HG03103 (cell line): ENCODE results near the gene INHBE.
"Not testable (repeated sequence)": the region's sequence is repeated elsewhere in the genome, so short reads cannot be mapped to it uniquely, and the experiment has no call there.

Experiments
- ATAC-seq: cut with Tn5 transposase; IDR thresholded peaks from one replicate; pipeline ENCODE4 v1.9.1; 2021; ENCODE audit warnings: low read depth; ENCODE audit not compliant: unreplicated experiment

Gene INHBE

GRCh38 chr12:57439762-57440266, 15.3 kb upstream of the INHBE start:
- ATAC-seq = no peak

GRCh38 chr12:57441393-57441792, 13.7 kb upstream of the INHBE start:
- ATAC-seq = not testable (repeated sequence)

- no peak for ATAC-seq
Measured at GRCh38 chr12:57441846-57442427, 13.2 kb upstream of the INHBE start.

GRCh38 chr12:57444337-57444736, 10.8 kb upstream of the INHBE start:
- ATAC-seq = not testable (repeated sequence)

- no peak for ATAC-seq
Measured at GRCh38 chr12:57444744-57445143, 10.4 kb upstream of the INHBE start.

DNA sequence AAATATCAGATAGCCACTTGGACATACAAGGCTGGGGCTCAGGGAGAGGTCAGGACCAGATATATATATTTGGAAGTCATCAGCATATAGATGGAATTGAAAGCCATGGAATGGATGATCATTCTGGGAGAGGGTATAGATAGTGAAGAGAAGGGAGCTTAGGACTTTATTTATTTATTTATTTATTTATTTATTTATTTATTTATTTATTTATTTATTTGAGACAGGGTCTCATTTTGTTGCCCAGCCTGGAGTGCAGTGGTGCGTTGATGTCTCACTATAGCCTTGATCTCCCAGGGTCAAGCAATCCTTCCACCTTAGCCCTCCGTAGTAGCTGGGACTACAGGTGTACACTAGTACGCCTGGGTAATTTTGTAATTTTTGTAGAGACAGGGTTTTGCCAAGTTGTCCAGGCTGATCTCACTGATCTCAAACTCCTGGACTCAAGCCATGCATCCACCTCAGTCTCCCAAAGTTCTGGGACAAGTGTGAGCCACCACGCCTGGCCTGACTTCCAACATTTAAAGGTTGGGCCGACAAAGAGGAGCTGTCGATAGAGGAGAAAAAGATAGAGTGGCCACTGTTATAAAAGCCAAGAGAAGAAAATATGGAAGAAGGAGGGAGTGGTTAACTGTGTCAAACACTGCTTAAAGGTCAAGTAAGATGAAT, 8.7 kb upstream of the INHBE start:
- no peak for ATAC-seq

DNA sequence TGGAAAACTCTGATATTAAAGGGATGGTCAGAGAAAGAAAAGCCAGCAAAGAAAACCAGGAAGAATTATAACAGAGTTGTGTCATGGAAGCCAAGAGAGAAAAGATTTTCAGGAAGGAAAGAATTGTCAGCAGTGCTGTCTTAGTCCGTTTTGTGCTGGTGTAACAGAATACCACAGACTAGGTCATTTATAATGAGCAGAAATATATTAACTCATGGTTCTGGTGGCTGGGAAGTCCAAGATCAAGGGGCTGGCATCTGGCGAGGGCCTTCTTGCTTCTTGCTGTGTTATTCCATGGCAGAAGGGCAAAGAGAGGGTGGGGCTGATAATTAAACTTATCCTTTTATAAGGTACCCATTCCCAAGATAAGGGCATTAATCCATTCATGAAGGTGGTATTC, 6.4 kb upstream of the INHBE start:
- no peak for ATAC-seq

DNA sequence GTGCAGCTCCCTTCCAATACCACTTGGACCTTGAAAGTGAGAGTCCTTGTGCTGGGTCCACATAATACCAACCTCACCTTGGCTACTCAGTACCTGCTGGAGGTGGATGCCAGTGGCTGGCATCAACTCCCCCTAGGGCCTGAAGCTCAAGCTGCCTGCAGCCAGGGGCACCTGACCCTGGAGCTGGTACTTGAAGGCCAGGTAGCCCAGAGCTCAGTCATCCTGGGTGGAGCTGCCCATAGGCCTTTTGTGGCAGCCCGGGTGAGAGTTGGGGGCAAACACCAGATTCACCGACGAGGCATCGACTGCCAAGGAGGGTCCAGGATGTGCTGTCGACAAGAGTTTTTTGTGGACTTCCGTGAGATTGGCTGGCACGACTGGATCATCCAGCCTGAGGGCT, 5.7 kb upstream of the INHBE start:
- no peak for ATAC-seq

GRCh38 chr12:57450057-57450456, 5.0 kb upstream of the INHBE start:
- ATAC-seq = no peak

- ATAC-seq = no peak
Measured at GRCh38 chr12:57451233-57451778, 3.8 kb upstream of the INHBE start.

DNA sequence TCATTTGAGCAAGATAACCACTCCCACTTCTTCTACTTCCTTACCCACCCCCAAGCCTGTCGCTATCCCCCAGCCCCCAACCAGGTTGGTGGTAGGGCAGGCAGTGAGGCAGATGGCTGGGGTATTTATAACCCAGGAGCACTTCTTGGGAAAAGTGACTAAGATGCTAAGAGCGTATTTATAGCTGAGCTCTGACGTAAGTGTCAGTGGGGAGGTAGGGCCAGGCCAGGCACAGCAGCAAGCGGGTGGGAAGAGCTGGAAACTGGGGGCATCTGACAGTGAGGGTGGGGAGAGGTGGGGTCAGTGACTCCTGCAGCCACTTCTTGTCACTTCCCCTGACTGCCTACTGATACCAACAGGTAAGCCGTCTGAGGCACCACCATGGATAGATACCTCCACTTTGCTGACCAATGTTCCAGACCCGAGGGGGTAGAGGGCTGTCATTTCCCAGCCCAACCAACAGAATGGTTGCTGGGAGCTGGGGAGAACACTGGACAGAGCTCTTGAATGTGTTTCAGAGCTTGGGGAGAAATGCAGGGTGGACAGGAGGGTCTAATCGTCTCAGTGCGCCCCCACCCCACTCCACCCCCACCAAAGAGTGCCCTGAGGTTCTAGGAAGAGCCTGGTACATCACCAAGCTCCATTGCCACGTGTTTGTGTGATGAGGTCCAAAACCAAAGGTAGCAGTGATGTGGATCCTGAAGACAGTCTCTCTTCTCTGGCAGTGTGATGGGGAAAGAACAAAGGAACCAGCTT, 2.7 kb upstream of the INHBE start:
- ATAC-seq = no peak

DNA sequence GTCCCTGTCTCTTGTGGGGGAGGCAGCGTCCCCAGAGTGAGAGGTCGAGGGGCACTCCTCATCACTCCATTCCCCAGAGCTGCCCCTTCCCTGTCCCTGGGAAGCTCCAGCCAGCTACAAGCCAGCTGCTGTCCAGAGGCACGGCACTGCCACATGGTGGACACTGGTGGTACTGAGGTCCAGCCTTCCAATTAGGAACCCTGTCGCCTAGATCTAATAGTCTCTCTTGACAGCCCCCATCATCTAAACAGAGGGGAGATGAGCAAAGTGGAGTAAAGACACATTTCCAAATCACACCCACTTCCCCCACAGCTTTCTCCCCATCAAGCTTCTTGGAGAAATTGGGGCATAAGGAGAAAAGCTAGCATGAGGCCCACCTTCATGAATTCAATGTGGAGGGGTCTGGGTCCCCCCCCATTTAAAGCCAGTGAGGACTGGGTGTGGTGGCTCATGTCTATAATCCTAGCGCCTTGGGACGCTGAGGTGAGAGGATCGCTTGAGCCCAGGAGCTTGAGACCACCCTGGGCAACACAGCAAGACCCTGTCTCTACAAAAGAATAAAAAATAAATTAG, 2.1 kb upstream of the INHBE start:
- ATAC-seq = no peak

DNA sequence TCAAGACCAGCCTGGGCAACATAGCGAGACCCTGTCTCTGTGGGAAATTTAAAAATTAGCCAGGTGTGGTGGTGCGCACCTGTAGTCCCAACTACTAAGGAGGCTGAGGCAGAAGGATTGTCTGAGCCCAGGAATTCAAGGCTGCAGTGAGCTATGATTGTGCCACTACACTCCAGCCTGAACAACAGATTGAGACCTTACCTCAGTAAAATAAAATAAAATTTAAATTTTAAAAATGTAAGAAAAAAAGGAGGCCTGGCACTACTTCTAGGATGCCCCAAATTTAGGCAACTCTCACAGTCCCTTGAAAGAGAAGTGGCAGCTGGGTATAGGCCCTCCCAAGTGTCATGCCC, 918 bp upstream of the INHBE start:
- ATAC-seq = no peak

- ATAC-seq = no peak
Measured at GRCh38 chr12:57455374-57456144, 452 bp downstream of the INHBE start.

- no peak for ATAC-seq
Measured at GRCh38 chr12:57456145-57456700, 1.1 kb downstream of the INHBE start.

DNA sequence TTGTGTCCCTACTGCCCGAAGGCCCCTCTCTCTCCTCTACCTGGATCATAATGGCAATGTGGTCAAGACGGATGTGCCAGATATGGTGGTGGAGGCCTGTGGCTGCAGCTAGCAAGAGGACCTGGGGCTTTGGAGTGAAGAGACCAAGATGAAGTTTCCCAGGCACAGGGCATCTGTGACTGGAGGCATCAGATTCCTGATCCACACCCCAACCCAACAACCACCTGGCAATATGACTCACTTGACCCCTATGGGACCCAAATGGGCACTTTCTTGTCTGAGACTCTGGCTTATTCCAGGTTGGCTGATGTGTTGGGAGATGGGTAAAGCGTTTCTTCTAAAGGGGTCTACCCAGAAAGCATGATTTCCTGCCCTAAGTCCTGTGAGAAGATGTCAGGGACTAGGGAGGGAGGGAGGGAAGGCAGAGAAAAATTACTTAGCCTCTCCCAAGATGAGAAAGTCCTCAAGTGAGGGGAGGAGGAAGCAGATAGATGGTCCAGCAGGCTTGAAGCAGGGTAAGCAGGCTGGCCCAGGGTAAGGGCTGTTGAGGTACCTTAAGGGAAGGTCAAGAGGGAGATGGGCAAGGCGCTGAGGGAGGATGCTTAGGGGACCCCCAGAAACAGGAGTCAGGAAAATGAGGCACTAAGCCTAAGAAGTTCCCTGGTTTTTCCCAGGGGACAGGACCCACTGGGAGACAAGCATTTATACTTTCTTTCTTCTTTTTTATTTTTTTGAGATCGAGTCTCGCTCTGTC, 1.8 kb downstream of the INHBE start:
- no peak for ATAC-seq

DNA sequence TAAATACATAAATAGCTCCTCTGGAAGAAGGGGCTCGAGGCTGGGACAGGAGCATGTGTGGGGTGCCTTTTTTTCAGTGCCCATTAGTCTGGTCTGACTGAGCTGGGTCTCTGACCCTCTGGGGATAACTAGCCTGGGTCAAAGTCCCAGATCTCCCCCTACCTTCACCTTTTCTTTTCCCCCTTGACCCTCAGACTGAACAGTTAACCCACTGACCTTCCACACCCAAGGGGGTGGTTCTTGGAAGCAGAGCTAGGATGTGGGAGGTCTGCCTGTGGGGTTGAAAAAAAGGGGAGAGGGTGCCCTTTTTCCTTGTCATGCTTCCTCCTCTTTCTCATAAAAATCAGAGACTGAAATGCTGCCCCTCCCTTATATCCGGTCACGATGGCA, 3.6 kb downstream of the INHBE start:
- no peak for ATAC-seq

DNA sequence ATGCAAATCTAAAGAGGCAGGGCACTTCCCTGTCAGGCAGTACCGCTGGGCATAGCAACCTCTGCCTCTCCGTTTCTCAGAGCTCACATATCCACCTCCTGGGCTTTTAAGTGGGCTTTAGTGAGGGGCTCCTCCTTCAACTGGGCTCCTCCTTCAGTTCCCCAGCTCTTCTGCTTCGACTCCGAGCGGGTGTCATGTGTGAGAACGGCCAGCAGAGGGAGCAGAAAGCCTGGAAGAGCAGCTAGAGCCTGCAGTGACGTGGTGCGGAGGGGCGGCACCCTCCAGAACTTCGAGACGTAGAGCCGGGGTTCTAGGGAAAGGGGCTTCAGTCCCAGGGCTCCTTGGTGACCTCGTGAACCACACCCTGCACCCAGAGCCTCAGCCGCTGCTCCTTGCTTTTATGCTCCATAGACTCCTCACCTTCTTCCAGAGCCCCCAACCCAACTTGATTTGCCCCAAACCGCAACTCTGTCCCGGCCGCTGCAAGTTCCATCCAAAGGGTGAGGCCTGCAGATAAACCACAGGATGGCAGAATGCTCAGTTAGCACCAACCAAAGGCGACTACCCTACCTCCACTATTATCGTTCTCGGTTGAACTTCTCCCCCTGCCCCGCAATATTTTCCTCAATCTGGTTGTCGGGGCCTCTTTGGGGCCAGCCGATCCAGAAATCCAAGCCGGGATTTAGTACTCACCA, 4.1 kb downstream of the INHBE start:
- peak; percentile 44 for ATAC-seq
